HL-60 (cell line): Measurements from ENCODE around the gene KCNQ1.

Experiments used
- DNase-seq, 2 experiments: peaks; one replicate each; pipeline ENCODE4 v3.0.0-alpha.2; 2010 to 2020; ENCODE audit warnings: low read depth in 1 of 2, low spot score in 1 of 2
- H3K27ac ChIP-seq: fragments of 250-450 bp; sonication (Bioruptor Pico); replicated peaks from 2 replicates; pipeline ENCODE4 v1.5.1; 2020; ENCODE audit warnings: mild to moderate bottlenecking, moderate library complexity
- H3K27me3 ChIP-seq: fragments of 250-450 bp; sonication (Bioruptor Pico); 2 replicates; pipeline ENCODE4 v1.5.1; 2021; ENCODE audit warnings: mild to moderate bottlenecking, moderate library complexity; ENCODE audit not compliant: insufficient read depth, poor library complexity, severe bottlenecking
- H3K4me3 ChIP-seq: replicated peaks from 2 replicates; pipeline ENCODE4 v1.5.1; 2011; ENCODE audit warnings: mild to moderate bottlenecking, control low read depth, low read length; ENCODE audit not compliant: insufficient read depth
- CTCF ChIP-seq: IDR thresholded peaks from one replicate; pipeline ENCODE4 v1.5.1; 2011; ENCODE audit warnings: low read length, control low read depth, inconsistent platforms; ENCODE audit not compliant: insufficient read depth
- GABPA ChIP-seq: IDR thresholded peaks from 2 replicates; pipeline ENCODE4 v1.6.1; 2012; ENCODE audit warnings: low read depth
- POLR2AphosphoS5 ChIP-seq: IDR thresholded peaks from 2 replicates; pipeline ENCODE4 v1.6.1; 2012; ENCODE audit warnings: low read depth
- REST ChIP-seq: IDR thresholded peaks from 2 replicates; pipeline ENCODE4 v1.6.1; 2012; ENCODE audit warnings: low read depth; ENCODE audit not compliant: insufficient replicate concordance
- SPI1 ChIP-seq: IDR thresholded peaks from 2 replicates; pipeline ENCODE4 v1.6.1; 2012; ENCODE audit warnings: low read depth, mild to moderate bottlenecking, borderline replicate concordance

The KCNQ1 gene

DNA sequence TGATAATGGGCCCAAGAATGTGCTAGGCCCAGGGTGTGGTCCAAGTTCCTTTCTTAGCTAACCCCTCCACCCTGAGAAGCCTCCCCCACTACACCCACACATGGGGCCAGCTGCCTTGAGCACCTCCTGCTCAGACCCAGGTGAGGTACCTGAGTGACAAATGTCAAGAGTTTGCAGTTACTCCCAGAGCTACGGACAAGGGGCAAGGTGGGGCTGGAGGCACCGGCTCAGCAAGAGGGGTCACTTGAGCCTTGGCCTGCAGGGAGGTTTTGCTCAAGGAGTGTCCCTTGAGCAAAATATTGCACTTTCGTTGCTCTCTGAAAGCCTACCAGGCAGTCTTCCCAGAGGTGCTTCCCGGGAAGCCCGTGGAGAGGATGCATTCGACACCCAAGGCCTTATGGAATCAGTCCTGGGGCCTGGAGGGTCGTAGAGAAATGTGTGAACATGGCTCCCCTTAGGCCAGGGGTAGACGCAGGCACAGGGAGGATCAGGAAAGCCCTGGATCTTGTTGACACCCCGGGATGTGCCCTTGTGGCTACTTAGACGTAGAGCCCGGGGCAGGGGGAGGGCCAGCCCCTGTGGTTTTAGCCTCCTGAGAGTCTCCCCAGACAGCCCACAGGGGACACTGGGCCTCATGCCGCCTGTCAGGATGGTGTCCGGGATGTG, 114.2 kb downstream of the KCNQ1 start:
- Histone ChIP-seq H3K4me3 (no peak overlapping the region), H3K27me3 (no peaks in the 10 kb centered on the region), H3K27ac (no peak overlapping the region)
- DNase-seq: no peak
- TF ChIP-seq GABPA: no peak
- TF ChIP-seq REST: no peak
- no peak for TF ChIP-seq POLR2AphosphoS5
- TF ChIP-seq CTCF: no peak
- no peak for TF ChIP-seq SPI1

- TF ChIP-seq GABPA (no peak), POLR2AphosphoS5 (no peak), REST (no peak), CTCF (no peak), SPI1 (no peak)
- H3K27me3 ChIP-seq: no peaks in the 10 kb centered on the region
- no peak overlapping the region for H3K4me3 ChIP-seq
- no peak overlapping the region for H3K27ac ChIP-seq
- no peak for DNase-seq
These were observed 114.9 kb downstream of the KCNQ1 start for GRCh38 chr11:2559527-2560311.

DNA sequence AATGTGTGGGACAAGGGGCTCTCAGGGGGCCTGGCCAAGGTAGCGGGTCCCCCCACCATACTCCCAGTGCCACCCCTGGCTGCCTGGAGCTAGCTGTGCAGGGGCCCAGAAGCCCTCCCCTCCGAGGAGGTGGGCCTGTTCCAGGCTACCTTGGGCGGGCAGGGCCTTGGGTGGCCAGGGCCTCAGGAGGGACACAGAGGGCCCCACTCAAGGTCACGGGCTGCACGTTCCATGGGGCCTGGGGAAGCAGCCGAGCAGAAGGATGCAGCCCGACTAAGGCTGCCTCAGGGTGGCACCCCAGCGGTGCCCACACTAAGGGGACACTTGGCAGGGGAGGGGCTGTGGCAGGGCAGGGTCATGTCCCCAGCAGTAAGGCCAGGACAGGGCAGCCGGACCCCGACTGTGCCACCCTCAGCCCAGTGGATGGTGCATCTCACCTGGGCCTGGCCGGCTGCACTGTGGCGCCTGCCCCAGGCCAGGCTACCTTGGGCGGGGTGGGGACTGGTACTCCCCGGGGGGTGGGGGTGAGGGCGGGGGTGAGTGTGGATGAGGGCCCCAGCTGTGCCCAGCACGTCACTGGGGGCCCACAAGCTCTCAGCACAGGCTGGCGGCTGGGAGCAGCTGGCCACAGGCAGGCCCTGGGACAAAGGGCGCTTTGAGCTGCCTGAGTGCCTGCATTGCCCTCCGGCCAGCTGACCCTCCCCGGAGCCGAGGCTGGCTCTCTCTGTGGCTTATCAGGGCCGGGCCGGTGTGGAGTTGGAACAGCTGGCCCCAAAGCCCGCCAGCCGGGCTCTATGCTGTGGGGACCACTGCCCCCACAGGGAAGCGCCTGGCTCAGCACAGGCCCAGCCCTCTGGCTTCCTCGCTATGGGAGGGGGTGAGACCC, 117.1 kb downstream of the KCNQ1 start:
- Histone ChIP-seq H3K4me3 (no peak overlapping the region), H3K27me3 (no peaks in the 10 kb centered on the region), H3K27ac (no peak overlapping the region)
- no peak for DNase-seq
- TF ChIP-seq POLR2AphosphoS5 (no peak), SPI1 (no peak), CTCF (no peak), GABPA (no peak), REST (no peak)
